Inflammatory macrophage treated with lipopolysaccharide for 4 hours (primary cell): ENCODE measurements around the gene OTOP1.
"Not testable (repeated sequence)": the region's sequence is repeated elsewhere in the genome, so short reads cannot be mapped to it uniquely, and the experiment has no call there.

Source experiments
- DNase-seq: peaks from one replicate; pipeline ENCODE4 v3.0.0-alpha.2; 2020

Gene OTOP1, protein sequence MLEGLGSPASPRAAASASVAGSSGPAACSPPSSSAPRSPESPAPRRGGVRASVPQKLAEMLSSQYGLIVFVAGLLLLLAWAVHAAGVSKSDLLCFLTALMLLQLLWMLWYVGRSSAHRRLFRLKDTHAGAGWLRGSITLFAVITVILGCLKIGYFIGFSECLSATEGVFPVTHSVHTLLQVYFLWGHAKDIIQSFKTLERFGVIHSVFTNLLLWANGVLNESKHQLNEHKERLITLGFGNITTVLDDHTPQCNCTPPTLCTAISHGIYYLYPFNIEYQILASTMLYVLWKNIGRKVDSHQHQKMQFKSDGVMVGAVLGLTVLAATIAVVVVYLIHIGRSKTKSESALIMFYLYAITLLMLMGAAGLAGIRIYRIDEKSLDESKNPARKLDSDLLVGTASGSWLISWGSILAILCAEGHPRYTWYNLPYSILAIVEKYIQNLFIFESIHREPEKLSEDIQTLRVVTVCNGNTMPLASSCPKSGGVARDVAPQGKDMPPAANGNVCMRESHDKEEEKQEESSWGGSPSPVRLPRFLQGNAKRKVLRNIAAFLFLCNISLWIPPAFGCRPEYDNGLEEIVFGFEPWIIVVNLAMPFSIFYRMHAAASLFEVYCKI

DNA sequence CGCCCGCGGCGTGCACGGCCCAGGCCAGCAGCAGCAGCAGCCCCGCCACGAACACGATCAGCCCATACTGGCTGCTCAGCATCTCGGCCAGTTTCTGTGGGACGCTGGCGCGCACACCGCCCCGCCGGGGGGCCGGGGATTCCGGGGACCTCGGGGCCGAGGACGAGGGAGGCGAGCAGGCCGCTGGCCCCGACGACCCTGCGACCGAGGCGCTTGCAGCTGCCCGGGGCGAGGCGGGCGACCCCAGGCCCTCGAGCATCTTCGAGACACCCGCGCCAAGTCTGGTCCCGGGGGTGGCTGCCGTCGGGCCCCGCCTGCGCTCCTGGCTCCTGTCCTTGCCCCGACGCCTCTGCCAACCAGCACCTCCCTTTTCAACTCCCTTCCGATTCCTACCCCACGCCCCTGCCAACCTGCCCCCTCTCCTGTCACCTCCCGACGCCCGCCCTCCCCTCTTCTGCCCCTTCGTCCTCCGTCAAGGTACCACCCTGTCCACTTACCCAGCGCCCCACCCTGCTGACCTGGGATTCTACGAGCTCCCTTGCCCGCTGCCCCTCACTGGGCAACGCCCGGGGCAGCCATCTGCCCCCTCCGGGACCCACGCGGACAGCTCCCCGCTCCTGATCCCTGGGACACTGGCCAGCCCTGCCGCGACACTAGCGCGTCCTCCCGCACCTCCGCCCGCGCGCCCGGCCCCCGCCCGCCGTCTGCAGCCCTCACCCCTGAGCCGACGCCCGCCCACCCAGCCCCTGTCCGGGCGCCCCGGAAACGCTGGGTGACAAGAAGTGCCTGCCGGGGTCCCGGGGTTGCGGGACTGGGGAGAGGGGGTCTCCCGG lies at the start of gene OTOP1:
TSS of gene OTOP1 (minus strand) at position 324 of the 833 bp plus-strand sequence. CDS start at position 259, 65 bp downstream.
- DNase-seq, result no peak

DNA sequence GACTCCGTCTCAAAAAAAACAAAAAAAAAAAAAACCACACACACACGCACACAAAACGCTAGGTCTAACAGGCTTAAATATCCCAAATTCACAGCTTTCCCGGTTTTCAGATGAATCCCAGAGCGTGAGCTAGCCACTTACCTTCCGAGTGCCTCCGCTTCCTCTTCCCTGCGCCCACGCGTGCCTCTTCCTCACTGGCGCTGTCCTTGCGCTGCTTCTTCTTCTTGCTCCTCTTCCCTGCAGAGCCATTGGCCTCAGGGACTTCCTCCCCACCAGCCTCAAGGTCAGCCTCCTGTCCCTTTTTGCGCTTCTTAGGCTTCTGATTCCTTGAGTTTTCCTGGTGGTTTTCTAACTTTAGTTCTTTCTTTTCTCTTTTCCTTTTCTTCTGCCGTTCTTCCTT lies 47.5 kb upstream of the OTOP1 start:
- DNase-seq, result peak; percentile 28

DNA sequence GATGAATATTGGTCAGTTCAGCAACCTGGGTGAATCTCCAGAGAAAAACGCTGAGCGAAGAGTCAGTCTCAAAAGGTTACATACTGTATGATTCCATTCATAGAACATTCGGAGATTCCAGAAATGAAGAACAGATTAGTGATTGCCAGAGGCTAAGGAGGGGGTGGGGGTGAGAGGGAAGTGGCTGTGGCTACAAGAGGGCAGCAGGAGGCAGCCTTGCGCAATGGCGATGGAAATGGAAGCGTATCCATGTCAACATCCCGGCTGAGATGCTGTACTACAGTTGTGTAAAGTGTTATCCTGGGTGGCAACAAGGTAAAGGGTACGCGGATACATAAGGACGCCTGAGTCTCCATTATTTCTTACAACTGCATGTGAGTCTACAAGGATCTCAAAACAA lies 45.2 kb upstream of the OTOP1 start:
- peak; percentile 26 for DNase-seq

DNA sequence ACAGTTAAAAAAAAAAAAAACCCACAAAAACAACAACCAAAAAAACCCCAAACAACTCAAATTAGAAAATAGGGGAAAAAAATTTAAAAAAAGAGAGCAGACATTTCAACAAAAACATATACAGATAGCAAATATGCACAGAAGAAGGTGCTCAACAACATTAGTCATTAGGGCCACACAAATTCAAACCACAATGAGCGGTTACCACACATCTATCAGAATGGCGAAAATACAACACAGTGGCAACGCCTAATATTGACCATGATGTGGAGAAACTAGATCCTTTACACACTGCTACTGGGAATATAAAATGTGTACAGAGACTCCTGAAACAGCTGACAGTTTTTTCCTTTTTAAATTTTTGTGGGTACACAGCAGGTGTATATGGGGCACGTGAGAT lies 43.8 kb upstream of the OTOP1 start:
- peak; percentile 67 for DNase-seq

DNA sequence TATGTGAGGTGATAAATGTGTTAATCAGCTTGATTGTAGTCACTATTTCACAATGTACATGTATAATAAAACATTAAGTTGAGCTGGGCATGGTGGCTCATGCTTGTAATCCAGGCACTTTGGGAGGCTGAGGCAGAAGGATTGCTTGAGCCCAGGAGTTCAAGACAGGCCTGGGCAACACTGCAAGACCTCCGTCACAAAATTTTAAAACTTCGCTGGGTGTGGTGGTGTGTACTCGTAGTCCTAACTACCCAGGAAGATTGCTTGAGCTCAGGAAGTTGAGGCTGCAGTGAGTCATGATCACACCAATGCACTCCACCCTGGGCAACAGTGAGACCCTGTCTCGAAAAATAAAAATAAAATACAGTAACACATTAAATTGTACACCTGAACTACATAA lies 43.1 kb upstream of the OTOP1 start:
- peak; percentile 84 for DNase-seq

DNA sequence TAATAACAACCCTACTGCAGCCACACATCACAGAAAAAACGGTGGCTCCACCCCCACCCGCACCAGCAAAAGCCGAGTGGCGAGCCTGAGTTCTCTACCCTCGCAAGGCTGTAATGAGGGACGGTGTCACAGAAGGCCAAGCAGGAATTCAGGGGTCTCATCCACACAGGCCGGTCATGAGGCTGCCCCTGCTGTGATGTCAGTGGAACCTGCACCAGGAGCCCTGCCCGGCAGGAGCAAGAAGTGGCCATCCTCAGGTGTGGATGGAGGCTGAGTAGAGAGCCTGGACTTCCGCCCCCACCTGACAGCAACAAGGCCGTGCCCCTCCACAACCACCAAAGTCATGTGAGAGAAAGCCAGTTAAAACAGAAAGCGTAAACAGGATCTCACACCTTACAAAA lies 42.6 kb upstream of the OTOP1 start:
- DNase-seq, result no peak

DNA sequence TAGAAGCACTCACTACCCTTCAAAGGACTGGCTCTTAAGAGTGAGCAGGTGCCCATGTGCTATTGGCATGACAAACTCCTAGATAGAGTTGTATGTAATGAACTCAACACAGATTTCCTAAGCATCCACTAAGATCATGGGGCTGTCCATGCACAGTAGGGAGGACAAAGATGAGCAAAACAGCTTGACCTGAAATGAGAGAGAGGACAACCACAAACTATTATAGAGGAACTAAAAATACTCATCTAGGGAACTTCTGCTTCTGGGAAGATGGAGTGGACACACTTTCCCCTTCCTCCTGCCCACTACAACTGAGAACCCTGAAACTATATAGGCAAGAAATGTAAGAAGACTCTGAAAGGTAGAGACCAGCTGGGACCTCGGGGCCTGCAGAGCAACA lies 42.0 kb upstream of the OTOP1 start:
- DNase-seq, result peak; percentile 90

DNA sequence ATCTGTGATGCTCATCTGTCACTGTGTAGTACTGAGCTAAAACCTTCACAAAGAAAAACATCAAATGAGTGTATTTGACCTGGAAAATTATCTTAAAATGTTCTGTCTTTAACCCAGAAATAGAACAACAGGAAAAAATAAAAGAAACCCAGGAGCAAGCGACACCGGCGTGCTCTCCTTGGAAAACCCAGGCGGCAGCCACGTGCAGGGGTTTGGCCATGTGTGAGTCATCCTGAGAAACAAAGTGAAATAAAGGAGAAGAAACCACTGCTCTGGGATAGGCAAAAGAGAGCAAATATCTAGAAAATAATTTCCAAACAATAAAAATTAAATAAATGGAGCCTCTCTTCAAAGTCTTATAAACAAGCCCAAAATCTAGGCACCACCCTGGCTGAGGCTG lies 41.3 kb upstream of the OTOP1 start:
- peak; percentile 66 for DNase-seq

DNA sequence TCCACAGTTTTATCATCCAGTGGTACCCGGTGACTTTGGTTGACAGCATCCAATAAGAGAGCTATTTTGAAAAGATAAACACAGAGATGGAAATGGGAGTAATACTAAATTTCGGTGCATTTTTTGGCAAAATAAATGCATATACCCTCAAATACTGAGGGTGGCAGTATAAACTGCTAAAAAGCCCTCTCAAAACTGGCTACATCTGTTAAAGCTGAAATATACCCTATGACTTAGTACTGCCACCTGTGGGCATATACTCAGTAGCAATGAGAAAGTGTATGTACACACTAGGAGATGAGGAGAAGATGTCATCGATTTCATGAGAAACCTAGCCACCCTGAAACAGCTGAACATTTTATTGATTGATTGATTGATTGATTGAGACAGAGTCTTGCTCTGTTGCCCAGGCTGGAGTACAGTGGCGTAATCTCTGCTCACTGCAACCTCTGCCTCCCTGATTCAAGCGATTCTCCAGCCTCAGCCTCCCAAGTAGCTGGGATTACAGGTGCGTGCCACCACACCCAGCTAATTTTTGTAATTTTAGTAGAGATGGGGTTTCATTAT lies 33.5 kb upstream of the OTOP1 start:
- peak; percentile 79 for DNase-seq

DNA sequence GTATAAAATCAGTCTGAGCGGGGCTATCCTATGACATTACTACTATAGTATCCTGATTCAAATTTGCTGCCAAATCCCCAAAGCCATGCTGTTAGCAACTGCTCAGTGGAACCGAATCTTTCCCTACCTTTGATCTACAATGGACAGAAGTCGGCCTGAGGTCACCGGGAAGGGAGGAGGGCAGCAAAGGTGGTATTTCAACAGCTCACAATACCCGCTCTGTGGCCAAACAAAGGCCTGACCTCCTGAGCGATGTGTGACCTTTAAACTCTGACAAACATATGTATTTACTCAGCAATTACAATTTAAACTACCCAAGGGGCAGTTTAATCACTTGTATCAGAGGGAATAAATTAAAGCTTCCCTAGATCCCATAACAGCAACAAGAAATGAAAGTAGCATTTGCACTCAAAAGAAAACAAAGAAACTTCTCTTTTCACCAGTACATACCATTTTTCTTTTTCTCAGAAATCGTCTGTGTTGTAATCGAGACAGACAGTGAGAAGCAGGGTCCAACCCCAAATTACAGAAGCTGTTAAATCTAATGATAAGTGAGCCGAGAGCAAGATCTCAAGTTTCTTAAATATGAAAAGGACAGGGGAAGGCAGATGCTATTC lies 32.9 kb upstream of the OTOP1 start:
- peak; percentile 61 for DNase-seq

DNA sequence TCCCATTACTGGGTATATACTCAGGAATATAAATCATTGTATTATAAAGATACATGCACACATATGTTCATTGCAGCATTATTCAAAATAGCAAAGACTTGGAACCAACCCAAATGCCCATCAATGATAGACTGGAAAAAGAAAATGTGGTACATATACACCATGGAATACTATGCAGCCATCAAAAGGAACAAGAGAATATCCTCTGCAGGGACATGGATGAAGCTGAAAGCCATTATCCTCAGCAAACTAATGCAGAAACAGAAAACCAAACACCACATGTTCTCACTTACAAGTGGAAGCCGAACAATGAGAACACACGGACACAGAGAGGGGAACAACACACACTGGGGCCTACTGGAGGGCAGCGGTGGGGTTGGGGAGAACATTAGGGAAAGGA lies 31.0 kb upstream of the OTOP1 start:
- DNase-seq, result not testable (repeated sequence)

DNA sequence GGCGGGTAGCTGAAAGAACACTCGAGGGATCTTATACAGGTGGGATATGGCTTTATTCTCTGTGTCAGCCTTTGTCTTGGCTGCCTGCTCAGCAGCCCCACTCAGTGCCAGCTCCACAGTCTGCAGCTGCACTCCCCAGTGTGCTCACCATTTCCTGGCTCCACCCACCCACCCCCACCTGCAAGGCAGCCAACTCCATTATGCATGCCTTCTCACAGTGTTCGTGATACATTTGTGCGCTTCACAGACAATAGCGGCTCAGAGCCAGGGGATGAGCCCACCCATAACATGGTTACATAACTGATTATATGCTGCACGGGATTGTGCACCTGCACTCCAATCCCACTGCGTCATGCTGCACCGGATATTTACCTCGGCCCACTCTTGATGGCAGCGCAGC lies 30.1 kb upstream of the OTOP1 start:
- no peak for DNase-seq

DNA sequence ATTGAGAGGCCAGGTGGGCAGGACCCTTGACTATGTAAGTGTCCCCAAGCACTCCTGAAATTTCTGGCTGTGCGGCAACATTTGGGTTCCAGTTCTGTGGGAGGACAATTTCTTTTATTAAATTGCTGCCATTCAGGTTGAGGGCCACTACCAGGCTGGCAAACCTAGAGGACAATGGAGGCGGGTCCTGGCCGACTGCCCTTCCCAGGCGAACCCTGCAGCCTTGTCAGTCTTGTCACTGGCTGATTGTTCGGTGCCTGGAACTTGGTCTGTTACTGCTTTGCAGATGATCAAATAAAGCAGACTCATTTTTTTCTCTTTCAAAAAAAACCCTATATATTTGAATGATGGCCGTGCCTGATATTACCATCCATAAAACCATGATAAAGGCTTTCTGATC lies 27.9 kb upstream of the OTOP1 start:
- no peak for DNase-seq

DNA sequence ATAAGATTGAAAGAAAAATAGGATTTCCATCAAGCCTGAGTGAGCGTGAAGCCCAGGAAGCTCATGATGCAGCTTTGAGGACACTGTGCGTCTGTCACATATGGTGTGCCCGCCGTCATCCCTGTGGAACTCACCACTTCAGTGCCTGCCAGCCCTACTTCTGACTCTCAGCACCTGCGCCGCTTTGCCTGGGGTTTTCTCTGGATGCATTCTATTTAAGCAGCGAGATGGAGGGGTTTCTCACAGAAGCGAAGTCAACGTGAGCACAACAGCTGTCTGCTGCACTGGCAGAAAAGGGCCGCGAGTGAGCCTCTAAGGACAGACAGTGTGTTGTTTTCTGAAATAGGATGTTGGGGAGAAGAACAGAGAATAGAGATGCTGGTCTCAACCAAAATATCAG lies 27.5 kb upstream of the OTOP1 start:
- no peak for DNase-seq

DNA sequence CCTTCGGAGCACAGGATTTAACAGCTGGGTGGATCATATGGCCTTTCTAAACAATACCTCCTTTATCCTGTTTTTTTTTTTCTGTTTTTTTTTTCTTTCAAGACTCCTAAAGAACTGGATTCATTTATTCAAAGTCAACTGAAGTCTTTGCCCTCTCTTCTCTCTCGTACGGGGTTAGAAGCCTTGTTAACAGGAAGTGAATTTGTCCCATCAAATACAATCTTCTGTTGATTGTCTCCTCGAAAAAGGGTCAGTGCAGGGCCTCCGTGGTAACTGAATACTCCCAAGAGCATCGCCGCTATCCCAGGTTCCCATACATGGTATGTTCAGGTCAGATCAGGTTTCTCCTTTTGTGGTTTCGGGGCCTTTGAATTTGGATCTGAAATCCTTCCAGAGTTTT lies 23.1 kb upstream of the OTOP1 start:
- no peak for DNase-seq

DNA sequence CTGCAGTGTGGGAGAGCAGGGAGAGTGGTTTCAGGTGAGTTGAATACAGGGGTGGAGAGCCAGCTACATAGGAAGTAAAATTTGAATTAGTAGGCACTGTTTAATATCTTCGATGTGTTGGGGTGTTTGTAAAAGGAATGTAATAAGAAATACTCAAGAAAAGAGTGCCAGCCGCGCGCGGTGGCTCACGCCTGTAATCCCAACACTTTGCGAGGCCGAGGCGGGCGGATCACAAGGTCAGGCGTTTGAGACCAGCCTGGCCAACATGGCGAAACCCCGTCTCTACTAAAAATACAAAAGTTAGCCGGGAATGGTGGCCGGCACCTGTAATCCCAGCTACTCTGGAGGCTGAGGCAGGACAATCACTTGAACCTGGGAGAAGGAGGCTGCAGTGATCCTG lies 22.6 kb upstream of the OTOP1 start:
- not testable (repeated sequence) for DNase-seq

DNA sequence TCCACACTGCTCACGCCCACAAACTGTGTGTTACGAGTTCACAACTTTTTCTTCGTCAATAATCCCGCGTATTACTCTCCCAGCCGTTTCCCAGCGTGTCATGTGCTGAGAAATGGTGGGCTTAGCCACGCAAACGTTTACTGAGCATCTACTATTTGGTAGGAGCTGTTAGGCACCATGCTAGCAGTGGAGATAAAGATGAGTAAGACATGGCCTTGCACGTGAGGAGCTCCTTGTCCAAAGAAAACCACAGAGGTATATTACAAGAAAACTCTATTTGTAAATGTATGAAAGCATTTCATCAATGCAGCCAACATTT lies 22.1 kb upstream of the OTOP1 start:
- no peak for DNase-seq

DNA sequence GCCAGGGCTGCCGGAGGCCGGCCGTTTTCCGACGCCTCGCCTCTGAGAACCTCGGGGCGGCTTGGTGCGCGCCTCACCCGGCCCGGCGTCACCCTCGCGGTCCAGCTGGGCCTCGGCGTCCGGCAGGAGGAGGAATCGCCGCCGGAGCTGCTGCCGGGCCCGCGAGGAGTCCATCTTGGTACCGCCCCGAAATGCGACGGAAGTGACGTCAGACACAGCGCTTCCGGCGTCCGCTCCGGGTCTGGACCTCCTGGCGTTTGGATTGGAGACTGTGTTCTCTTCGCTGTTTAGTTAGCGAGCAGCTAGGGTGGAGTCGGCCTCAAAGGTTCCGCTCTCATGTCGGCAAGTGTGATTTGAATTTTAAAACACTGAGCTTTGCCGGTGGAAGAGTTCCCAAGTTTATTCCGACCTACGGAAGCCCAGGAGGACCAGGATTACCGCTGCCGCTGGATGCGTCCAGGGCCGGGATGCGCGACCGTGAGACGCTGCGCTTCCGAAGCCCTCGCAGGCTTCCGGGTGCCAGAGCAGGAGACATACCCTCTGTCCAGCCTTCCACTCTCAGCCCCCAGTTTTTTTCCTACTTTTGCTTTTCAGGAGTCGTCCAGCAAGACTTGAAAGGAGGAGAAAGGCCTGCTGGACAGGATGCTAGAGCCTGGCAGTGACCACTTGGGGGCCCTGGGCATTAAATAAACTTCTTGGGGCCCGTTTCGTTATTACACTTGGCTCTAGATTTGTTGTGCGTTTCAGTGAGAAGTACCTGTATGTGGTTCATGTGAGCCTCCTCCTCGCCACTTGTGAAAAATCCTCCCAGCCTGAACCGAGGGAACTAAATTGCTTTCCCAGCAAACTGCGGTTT lies 21.5 kb upstream of the OTOP1 start, which contains the start of gene TMEM128:
TSS of gene TMEM128 (minus strand) at position 195 of the 856 bp plus-strand sequence. CDS start at position 174, 21 bp downstream.
- peak; percentile 95 for DNase-seq

DNA sequence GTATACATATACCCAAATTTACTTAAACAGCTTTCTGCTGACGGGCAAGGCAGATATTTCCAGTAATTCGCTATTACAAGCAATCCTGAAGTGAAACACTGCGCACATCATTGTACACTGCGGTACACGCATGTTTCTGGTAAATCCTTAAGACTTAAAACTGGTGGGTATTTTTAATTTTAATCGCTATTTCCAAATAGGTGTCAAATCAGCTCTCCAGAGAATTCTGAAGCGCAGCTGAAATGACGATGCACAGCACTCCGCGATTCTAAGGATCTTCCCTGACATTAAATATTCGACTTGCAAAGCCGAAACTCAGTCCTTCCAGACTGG lies 20.9 kb upstream of the OTOP1 start:
- peak; percentile 8 for DNase-seq

DNA sequence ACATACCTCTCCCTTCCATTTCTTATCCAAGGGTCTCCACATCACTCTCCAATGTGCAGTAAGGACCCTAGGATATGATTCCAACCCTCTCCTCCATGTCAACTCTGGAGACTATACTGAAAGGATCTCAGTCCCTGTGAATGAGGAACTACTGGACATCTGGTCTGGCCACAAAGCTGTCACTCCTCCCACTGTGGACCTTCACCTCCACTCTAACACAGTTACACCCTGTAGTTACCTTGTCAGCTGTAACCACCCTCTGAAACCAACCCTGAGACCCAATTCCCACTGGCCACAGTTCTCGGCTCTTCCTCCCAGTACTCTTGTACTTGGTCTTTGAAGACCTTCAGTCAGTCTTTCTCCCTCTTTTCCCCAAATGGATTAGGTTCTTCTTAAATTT lies 18.4 kb upstream of the OTOP1 start:
- peak; percentile 48 for DNase-seq

DNA sequence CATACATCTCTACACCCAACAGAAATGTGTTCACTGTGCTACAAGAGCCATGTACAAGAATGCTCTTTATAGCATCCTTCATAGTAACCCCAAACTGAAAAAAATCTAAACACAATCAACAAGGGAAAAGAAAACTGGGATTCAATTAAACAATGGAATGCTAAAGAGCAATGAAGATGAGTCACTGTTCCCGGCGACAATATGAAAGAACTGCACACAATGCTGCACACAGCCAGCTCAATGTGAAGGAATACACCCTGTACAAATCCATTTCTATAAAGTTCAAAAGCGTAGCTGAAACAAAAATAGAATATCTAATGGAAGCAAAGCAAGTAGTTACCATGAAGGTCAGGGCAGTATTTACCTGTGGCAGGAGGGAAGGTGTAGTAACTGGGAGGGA lies 12.8 kb upstream of the OTOP1 start:
- DNase-seq, result not testable (repeated sequence)

DNA sequence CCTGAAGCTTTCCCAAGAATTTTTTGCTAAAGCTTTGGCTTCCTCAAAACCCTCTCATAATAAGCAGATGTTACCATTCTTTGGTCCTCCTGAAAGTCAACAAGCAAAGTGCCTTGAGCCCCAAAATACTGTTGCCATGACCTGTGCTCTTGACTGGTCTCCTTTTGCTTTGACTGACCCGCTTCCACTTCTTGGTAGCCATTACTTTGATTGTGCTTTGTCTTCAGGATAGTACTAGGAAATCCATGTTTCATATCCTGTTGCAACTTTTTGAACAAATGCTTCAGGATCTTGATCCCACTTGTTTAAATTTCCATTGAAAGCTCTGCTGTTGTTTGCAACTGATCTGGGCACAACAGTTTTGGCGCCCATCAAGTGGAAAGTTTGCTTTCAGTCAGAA lies 6.9 kb upstream of the OTOP1 start:
- DNase-seq, result no peak
